ENCODE results near the gene PDCD1. TPM values are rescaled to one million over a fixed set of nuclear protein-coding genes. Genes with fewer than 3 reads are reported as not detected.

PDCD1 gene
- total RNA-seq, 1 donor from 2014 or later: not detected

DNA sequence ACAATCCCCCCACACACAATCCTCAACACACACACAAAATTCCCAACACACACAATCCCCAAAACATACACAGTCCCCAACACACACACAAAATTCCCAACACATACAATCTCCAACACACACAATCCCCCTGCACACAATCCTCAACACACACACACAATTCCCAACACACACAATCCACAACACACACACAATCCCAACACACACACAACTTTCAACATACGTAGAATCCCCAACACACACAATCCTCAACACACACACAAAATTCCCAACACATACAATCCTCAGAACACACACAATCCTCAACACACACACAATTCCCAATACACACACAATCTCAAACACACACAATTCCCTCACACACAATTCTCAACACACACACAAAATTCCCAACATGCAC, 2.6 kb upstream of the PDCD1 start:
- no peak for DNase-seq (ENCODE audit: low spot score)
- Mint-ChIP-seq H3K27ac (ENCODE audit: unreplicated experiment) (no peak overlapping the region), H3K9me3 (ENCODE audit: unreplicated experiment) (peaks cover 4% of the 10 kb centered on the region), H3K4me3 (ENCODE audit: unreplicated experiment) (no peak overlapping the region), H3K36me3 (ENCODE audit: low read depth, unreplicated experiment) (peaks cover 26% of the 10 kb centered on the region), H3K4me1 (ENCODE audit: unreplicated experiment) (peaks cover 11% of the 10 kb centered on the region), H3K27me3 (ENCODE audit: unreplicated experiment) (peaks cover 19% of the 10 kb centered on the region)
- TF ChIP-seq, protein P1, sequence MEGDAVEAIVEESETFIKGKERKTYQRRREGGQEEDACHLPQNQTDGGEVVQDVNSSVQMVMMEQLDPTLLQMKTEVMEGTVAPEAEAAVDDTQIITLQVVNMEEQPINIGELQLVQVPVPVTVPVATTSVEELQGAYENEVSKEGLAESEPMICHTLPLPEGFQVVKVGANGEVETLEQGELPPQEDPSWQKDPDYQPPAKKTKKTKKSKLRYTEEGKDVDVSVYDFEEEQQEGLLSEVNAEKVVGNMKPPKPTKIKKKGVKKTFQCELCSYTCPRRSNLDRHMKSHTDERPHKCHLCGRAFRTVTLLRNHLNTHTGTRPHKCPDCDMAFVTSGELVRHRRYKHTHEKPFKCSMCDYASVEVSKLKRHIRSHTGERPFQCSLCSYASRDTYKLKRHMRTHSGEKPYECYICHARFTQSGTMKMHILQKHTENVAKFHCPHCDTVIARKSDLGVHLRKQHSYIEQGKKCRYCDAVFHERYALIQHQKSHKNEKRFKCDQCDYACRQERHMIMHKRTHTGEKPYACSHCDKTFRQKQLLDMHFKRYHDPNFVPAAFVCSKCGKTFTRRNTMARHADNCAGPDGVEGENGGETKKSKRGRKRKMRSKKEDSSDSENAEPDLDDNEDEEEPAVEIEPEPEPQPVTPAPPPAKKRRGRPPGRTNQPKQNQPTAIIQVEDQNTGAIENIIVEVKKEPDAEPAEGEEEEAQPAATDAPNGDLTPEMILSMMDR (IDR thresholded peaks at IDR 0.05; ENCODE audit: unreplicated experiment): no peak

DNA sequence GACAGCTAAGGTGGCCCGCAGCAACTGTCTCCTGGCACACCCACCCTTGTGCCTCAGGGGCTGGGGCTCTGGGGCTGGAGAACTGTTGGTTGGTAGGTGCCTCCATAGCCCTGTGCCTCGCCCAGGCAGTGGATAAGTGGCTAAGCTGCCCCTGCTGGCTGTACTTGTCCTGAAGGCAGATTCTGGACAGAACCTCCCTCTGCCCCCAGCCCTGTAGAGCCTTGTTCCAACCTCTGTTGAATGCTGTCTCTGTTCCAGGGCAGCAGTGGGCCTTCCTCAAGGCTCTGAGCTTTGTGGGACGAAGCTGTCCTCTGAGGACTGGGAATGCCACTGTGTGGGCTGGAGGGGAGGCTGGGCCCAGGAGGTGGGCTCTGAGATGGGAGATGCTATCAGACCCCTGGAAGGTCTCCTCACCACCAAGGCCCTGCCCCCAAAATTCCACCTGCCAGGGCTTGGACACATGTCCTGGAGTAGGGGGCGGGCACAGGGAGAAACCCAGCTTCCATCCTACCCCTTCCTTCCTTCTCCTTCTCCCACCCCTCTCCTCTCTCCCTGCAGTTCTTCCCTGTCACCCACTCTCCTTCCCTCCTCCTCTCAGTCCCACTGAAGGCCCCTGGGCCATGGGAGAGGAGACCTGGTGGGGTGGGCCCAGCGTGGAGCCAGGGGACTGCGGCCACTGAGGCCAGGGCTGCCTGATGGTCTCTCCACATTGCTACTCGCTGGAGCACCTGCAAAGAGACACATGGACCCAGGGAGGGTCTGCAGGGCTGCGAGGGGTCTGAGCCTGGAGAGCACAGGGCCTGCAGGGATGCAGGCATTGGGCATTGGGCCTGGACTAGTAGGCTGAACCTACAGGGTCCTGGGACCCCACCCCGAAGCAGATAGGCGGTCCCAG, 1.7 kb upstream of the PDCD1 start:
- Mint-ChIP-seq H3K9me3 (ENCODE audit: unreplicated experiment) (peaks cover 4% of the 10 kb centered on the region), H3K4me1 (ENCODE audit: unreplicated experiment) (peaks cover 6% of the 10 kb centered on the region), H3K36me3 (ENCODE audit: low read depth, unreplicated experiment) (peaks cover 20% of the 10 kb centered on the region), H3K27me3 (ENCODE audit: unreplicated experiment) (peaks cover 15% of the 10 kb centered on the region), H3K27ac (ENCODE audit: unreplicated experiment) (no peak overlapping the region), H3K4me3 (ENCODE audit: unreplicated experiment) (no peak overlapping the region)
- DNase-seq (ENCODE audit: low spot score): no peak
- TF ChIP-seq, protein P1 (IDR thresholded peaks at IDR 0.05; ENCODE audit: unreplicated experiment): no peak

DNA sequence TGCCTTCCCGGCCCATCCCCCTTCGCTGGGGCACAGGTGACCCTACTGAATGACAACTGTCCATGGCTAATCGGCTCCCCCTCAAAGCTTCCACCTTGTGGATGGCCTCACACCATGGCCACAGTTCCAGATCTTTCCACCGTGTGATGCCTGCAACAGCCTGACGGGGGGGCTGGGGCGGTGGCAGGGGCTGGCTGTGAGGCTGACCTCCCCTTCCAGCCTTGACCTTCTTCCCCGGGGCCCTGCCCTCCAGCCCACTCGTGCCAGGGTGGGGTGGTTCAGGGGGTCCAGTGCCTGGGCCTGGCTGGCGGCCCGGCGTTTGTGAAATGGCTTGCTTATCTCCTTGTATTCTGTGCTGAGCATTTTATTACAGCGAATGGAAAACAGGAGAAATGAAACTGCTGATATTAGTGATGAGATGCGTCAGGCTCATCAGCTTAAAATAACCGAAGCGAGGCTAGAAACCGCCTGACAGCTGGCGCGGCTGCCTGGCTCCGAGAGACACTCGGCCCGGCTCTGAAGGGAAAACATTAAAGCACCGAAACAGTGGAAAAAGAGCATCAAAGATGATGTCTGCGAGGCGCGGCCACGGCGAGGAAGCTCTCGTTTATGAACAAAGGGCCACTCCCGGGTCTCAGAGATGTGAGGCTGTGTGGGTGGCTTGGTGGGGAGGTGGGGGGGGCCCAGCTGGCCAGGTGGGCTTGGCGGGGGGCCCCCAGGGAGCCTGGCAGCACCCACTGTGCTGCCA, 916 bp upstream of the PDCD1 start:
- no peak overlapping the region for H3K4me3 Mint-ChIP-seq (ENCODE audit: unreplicated experiment)
- peaks cover 4% of the 10 kb centered on the region for H3K9me3 Mint-ChIP-seq (ENCODE audit: unreplicated experiment)
- peak; percentile 12 for DNase-seq (ENCODE audit: low spot score)
- H3K27ac Mint-ChIP-seq (ENCODE audit: unreplicated experiment): no peak overlapping the region
- H3K27me3 Mint-ChIP-seq (ENCODE audit: unreplicated experiment): peaks cover 11% of the 10 kb centered on the region
- peaks cover 12% of the 10 kb centered on the region for H3K36me3 Mint-ChIP-seq (ENCODE audit: low read depth, unreplicated experiment)
- H3K4me1 Mint-ChIP-seq (ENCODE audit: unreplicated experiment): no peaks in the 10 kb centered on the region
- TF ChIP-seq, protein P1 (IDR thresholded peaks at IDR 0.05; ENCODE audit: unreplicated experiment): no peak

DNA sequence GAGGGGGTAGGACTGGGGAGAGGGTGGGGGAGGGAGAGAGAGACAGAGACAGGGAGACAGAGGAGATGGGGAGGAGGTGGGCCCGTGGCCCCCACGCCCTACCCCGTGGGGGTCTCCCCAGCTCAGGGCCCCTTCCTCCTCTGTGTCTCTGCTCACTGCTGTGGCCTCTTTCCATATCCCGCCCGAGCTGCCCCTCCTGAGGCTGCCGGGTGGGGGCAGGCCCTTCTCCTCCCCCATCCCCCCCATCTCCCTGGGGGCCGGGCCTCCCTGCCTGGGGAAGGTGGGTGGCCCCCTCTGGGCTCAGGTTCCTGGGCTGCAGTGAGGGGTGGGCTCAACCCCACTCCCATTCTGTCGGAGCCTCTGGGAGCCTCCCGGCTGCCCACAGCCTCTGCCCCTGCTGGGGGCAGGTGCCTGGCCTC, 332 bp upstream of the PDCD1 start:
- TF ChIP-seq, protein P1 (IDR thresholded peaks at IDR 0.05; ENCODE audit: unreplicated experiment): no peak
- H3K4me1 Mint-ChIP-seq (ENCODE audit: unreplicated experiment): no peaks in the 10 kb centered on the region
- no peak overlapping the region for H3K4me3 Mint-ChIP-seq (ENCODE audit: unreplicated experiment)
- peaks cover under 1% of the 10 kb centered on the region for H3K9me3 Mint-ChIP-seq (ENCODE audit: unreplicated experiment)
- peaks cover 7% of the 10 kb centered on the region for H3K27me3 Mint-ChIP-seq (ENCODE audit: unreplicated experiment)
- H3K36me3 Mint-ChIP-seq (ENCODE audit: low read depth, unreplicated experiment): peaks cover 6% of the 10 kb centered on the region
- no peak overlapping the region for H3K27ac Mint-ChIP-seq (ENCODE audit: unreplicated experiment)
- DNase-seq (ENCODE audit: low spot score): no peak
